ENCODE results near the gene WDR77.

- no peak for TF ChIP-seq BHLHE40 (IDR thresholded peaks at IDR 0.05; ENCODE audit: borderline replicate concordance)
- no peak for TF ChIP-seq ZNF384 (IDR thresholded peaks at IDR 0.05)
- TF ChIP-seq ARNT (IDR thresholded peaks at IDR 0.05): no peak
- no peak for TF ChIP-seq FOXA1 (IDR thresholded peaks at IDR 0.05)
Measured at GRCh38 chr1:111420377-111420776, 28.7 kb downstream of the WDR77 start.

Data from HEK293T (cell line).